SK-N-SH (cell line): ENCODE results near the gene KNCN. TPM values are rescaled to one million over a fixed set of nuclear protein-coding genes. Genes with fewer than 3 reads are reported as not detected.

Source experiments
- CTCF ChIA-PET: fragments of 300-600, 350-600 bp; formaldehyde crosslinking; extraction: SDS; loops from one replicate; lab custom pipeline; 2021; lab: Yijun Ruan, JAX
- POLR2A ChIA-PET: fragments of 350-600 bp; sonication (Branson Sonifier 250); formaldehyde crosslinking; extraction: SDS; loops from one replicate; lab custom pipeline; 2020; ENCODE audit warnings: antibody characterized with exemption, inconsistent platforms; lab: Yijun Ruan, JAX
- DNase-seq: peaks from one replicate; pipeline ENCODE4 v3.0.0; 2012
- H2AFZ ChIP-seq: fragments of 200-600 bp; sonication (generic); 2 replicates; pipeline ENCODE4 v1.8.1; 2016; ENCODE audit warnings: antibody characterized with exemption, mild to moderate bottlenecking, low read depth
- H3F3A ChIP-seq: fragments of 200-600 bp; sonication (generic); replicated peaks from 2 replicates; pipeline ENCODE3; 2016; ENCODE audit warnings: antibody characterized with exemption, mild to moderate bottlenecking; ENCODE audit not compliant: insufficient read depth
- H3K27ac ChIP-seq, 2 experiments: fragments of 200-500 bp in 1 of 2; fragments of 200-600 bp in 1 of 2; sonication (Bioruptor generic) in 1 of 2; sonication (generic), shearing (Covaris generic) in 1 of 2; 2 replicates each; pipeline versions ENCODE4 v1.5.1 to v1.6.1; 2014 to 2016; ENCODE audit warnings: low read depth in 2 of 2, inconsistent platforms in 1 of 2, low read length in 1 of 2, mild to moderate bottlenecking in 1 of 2, mixed read lengths in 1 of 2
- H3K27me3 ChIP-seq: fragments of 200-600 bp; sonication (generic), shearing (Covaris generic); 2 replicates; pipeline ENCODE4 v1.6.1; 2016; ENCODE audit warnings: mixed run types; ENCODE audit not compliant: insufficient read depth
- H3K36me3 ChIP-seq, 2 experiments: fragments of 200-500 bp in 1 of 2; fragments of 200-600 bp in 1 of 2; sonication (Bioruptor generic) in 1 of 2; sonication (generic) in 1 of 2; replicated peaks in 1 of 2; 2 replicates each; pipeline versions ENCODE3 to v1.5.1; 2014 to 2016; ENCODE audit warnings: low read length in 1 of 2, mild to moderate bottlenecking in 1 of 2; ENCODE audit not compliant: insufficient read depth in 2 of 2, control insufficient read depth in 1 of 2
- H3K4me1 ChIP-seq, 2 experiments: fragments of 200-500 bp in 1 of 2; fragments of 200-600 bp in 1 of 2; sonication (Bioruptor generic) in 1 of 2; sonication (generic), shearing (Covaris generic) in 1 of 2; 2 replicates each; pipeline versions ENCODE4 v1.5.1 to v1.6.1; 2014 to 2016; ENCODE audit warnings: low read depth in 1 of 2, low read length in 1 of 2, mixed run types in 1 of 2; ENCODE audit not compliant: insufficient read depth in 2 of 2, control insufficient read depth in 1 of 2
- H3K4me2 ChIP-seq: fragments of 200-600 bp; sonication (generic), shearing (Covaris generic); 2 replicates; pipeline ENCODE4 v1.6.1; 2017; ENCODE audit warnings: mixed run types
- H3K4me3 ChIP-seq, 2 experiments: fragments of 200-500 bp in 1 of 2; fragments of 200-600 bp in 1 of 2; sonication (Bioruptor generic) in 1 of 2; sonication (generic), shearing (Covaris generic) in 1 of 2; 2 replicates each; pipeline versions ENCODE4 v1.5.1 to v1.8.1; 2014 to 2016; ENCODE audit warnings: low read depth in 2 of 2, inconsistent platforms in 1 of 2, low read length in 1 of 2, mild to moderate bottlenecking in 1 of 2, mixed read lengths in 1 of 2, moderate library complexity in 1 of 2
- H3K79me2 ChIP-seq: fragments of 200-600 bp; sonication (generic); 2 replicates; pipeline ENCODE4 v1.8.1; 2017; ENCODE audit warnings: mild to moderate bottlenecking; ENCODE audit not compliant: insufficient read depth
- H3K9ac ChIP-seq: fragments of 200-600 bp; sonication (generic); 2 replicates; pipeline ENCODE4 v1.6.1; 2017; ENCODE audit warnings: mixed run types
- H3K9me2 ChIP-seq: fragments of 200-600 bp; sonication (generic); 2 replicates; pipeline ENCODE4 v1.6.1; 2017; ENCODE audit warnings: mixed run types
- H3K9me3 ChIP-seq: fragments of 200-600 bp; sonication (generic); 2 replicates; pipeline ENCODE4 v1.6.1; 2017; ENCODE audit warnings: mixed run types, mild to moderate bottlenecking, moderate library complexity
- H4K20me1 ChIP-seq: fragments of 200-600 bp; sonication (generic); 2 replicates; pipeline ENCODE4 v1.6.1; 2017; ENCODE audit warnings: mild to moderate bottlenecking, mixed run types; ENCODE audit not compliant: insufficient read depth
- FOXJ3 ChIP-seq: sonication (generic); formaldehyde crosslinking; IDR thresholded peaks from 2 replicates; pipeline ENCODE4 v1.5.1; 2020; ENCODE audit warnings: mild to moderate bottlenecking, missing genetic modification reagents
- GABPA ChIP-seq: IDR thresholded peaks from 2 replicates; pipeline ENCODE4 v1.4.0; 2012; ENCODE audit warnings: low read depth, mild to moderate bottlenecking
- NRF1 ChIP-seq: IDR thresholded peaks from 2 replicates; pipeline ENCODE4 v1.6.1; 2012; ENCODE audit warnings: low read depth, mild to moderate bottlenecking, low read length
- POLR2AphosphoS5 ChIP-seq: IDR thresholded peaks from 2 replicates; pipeline ENCODE4 v1.6.1; 2012; ENCODE audit warnings: low read depth, low read length
- RCOR1 ChIP-seq: fragments of 150-350 bp; IDR thresholded peaks from 2 replicates; pipeline ENCODE4 v1.6.1; 2017; ENCODE audit warnings: antibody characterized with exemption, low read length
- RFX5 ChIP-seq: IDR thresholded peaks from 2 replicates; pipeline ENCODE4 v1.6.1; 2012; ENCODE audit warnings: mild to moderate bottlenecking, improper control_type of control experiment, low read length
- RXRA ChIP-seq: IDR thresholded peaks from 2 replicates; pipeline ENCODE4 v1.4.0; 2012; ENCODE audit warnings: low read depth, mild to moderate bottlenecking, borderline replicate concordance
- SMC3 ChIP-seq: IDR thresholded peaks from 2 replicates; pipeline ENCODE4 v1.6.1; 2012; ENCODE audit warnings: low read depth, low read length, improper control_type of control experiment
- TAF1 ChIP-seq: IDR thresholded peaks from 2 replicates; pipeline ENCODE4 v1.6.1; 2012; ENCODE audit warnings: low read depth, mild to moderate bottlenecking, low read length, moderate library complexity, borderline replicate concordance
- YY1 ChIP-seq: IDR thresholded peaks from 2 replicates; pipeline ENCODE4 v1.4.0; 2012; ENCODE audit warnings: low read depth, mild to moderate bottlenecking
- WGBS: methylation state at CpG from one replicate; pipeline ENCODE4 v1.1.6; 2017; ENCODE audit warnings: low lambda C conversion rate; 5-methylcytosine and 5-hydroxymethylcytosine counted together
- polyA plus RNA-seq, 3 experiments: library from polyadenylated mRNA; depleted of rRNA; stranded (reverse); fragments of >200 nt; gene quantifications; 2 replicates each; pipeline ENCODE4 v1.2.3, GENCODE V29; 2012
- TF ChIP-seq, protein P1 (sequence below): IDR thresholded peaks from 2 replicates; pipeline ENCODE4 v1.4.0; 2012; ENCODE audit warnings: low read depth, borderline replicate concordance
- TF ChIP-seq, protein P2 (sequence below): IDR thresholded peaks from 2 replicates; pipeline ENCODE4 v1.4.0; 2012; ENCODE audit warnings: low read depth
- TF ChIP-seq, protein P3 (sequence below): IDR thresholded peaks from 2 replicates; pipeline ENCODE4 v1.4.0; 2012; ENCODE audit warnings: low read depth, borderline replicate concordance

KNCN gene
- polyA plus RNA-seq, 1 of the 3 experiments (the other 2 are of a cell fraction) = not detected

DNA sequence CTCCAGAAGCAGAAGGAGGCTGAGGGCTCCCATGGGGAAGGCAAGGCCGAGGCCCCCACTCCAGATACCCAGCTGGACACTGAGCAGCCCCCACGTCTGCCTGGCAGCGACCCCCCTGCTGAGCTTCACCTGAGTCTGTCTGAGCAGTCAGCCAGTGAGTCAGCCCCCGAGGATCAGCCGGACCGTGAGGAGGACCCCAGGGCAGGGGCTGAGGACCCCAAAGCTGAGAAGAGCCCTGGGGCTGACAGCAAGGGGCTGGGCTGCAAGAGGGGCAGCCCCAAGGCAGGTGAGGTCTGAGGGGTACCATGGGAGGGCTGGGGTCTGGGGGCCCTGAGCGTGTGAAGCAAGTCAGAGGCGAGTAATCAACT is 40.5 kb downstream of the KNCN start:
- H4K20me1 ChIP-seq = no peaks in the 10 kb centered on the region
- no peak for DNase-seq
- no peak overlapping the region for H3K27ac ChIP-seq
- ChIA-PET POLR2A (no interaction called here), CTCF (interaction anchor here (1.1 to 2.5 kb wide), 4 partner anchors 17 to 64 kb away, joined by 3 to 9 read pairs (median 6); no protein-coding TSS in a partner anchor)
- no peak overlapping the region for H3K4me2 ChIP-seq
- H3K79me2 ChIP-seq = no peaks in the 10 kb centered on the region
- H3K4me3 ChIP-seq = no peak overlapping the region
- H3F3A ChIP-seq = no peaks in the 10 kb centered on the region
- 74% methylated on average over 3 of the region's 8 CpGs for WGBS
- H3K9me2 ChIP-seq = no peaks in the 10 kb centered on the region
- TF ChIP-seq RXRA = no peak
- TF ChIP-seq YY1 = no peak
- no peak for TF ChIP-seq TAF1
- TF ChIP-seq POLR2AphosphoS5 = no peak
- no peak for TF ChIP-seq GABPA
- TF ChIP-seq FOXJ3 (CRISPR knock-in tag) = no peak
- TF ChIP-seq SMC3 = no peak
- TF ChIP-seq, protein P1, sequence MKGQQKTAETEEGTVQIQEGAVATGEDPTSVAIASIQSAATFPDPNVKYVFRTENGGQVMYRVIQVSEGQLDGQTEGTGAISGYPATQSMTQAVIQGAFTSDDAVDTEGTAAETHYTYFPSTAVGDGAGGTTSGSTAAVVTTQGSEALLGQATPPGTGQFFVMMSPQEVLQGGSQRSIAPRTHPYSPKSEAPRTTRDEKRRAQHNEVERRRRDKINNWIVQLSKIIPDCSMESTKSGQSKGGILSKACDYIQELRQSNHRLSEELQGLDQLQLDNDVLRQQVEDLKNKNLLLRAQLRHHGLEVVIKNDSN = no peak
- TF ChIP-seq NRF1 = no peak
- H3K4me1 ChIP-seq = peaks cover 0 to under 1% of the 10 kb centered on the region in 2 experiments; a peak in 1 of 4 replicates
- H3K9me3 ChIP-seq = no peaks in the 10 kb centered on the region
- H2AFZ ChIP-seq = no peak overlapping the region
- H3K9ac ChIP-seq = no peak overlapping the region
- H3K36me3 ChIP-seq = no peaks in the 10 kb centered on the region
- no peaks in the 10 kb centered on the region for H3K27me3 ChIP-seq

DNA sequence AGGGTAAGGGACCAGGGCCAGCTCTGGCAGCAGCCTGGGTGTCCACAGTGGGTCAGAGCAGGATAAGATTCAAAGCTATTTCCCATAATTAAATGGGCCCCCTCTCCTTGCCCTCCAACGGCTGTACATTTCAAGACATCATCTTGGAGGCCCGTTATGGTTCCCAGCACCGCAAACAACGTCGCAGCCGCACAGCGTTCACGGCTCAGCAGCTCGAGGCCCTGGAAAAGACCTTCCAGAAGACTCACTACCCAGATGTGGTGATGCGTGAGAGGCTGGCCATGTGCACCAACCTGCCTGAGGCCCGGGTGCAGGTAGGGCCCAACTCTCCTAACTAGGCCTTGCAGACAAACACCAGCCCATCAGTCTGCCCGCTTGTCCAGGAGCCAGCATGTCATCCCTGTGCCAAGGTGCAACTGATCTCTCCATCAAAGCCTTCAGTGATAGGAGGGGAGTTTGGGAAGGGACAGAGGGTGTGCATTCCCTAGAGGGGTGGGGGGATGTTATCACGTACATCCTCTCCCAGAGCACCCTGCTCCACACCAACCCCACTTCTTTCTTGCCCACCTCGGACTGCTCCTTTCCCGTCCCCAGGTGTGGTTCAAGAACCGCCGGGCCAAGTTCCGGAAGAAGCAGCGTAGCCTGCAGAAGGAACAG is 41.0 kb downstream of the KNCN start:
- no peak overlapping the region for H3K4me3 ChIP-seq
- ChIA-PET POLR2A (no interaction called here), CTCF (interaction anchor here (1.1 to 1.3 kb wide), 3 partner anchors 18 to 33 kb away, joined by 3 to 7 read pairs (median 5); no protein-coding TSS in a partner anchor)
- no peaks in the 10 kb centered on the region for H4K20me1 ChIP-seq
- H3K9me2 ChIP-seq = no peaks in the 10 kb centered on the region
- H2AFZ ChIP-seq = no peak overlapping the region
- H3F3A ChIP-seq = no peaks in the 10 kb centered on the region
- H3K4me1 ChIP-seq = no peaks in the 10 kb centered on the region
- no peaks in the 10 kb centered on the region for H3K79me2 ChIP-seq
- no peaks in the 10 kb centered on the region for H3K9me3 ChIP-seq
- no peak overlapping the region for H3K9ac ChIP-seq
- H3K27me3 ChIP-seq = no peaks in the 10 kb centered on the region
- H3K4me2 ChIP-seq = no peak overlapping the region
- WGBS = 86% methylated on average over 14 of the region's 19 CpGs
- H3K27ac ChIP-seq = no peak overlapping the region
- no peak for DNase-seq
- no peaks in the 10 kb centered on the region for H3K36me3 ChIP-seq
- TF ChIP-seq RCOR1 (no peak), RFX5 (no peak), YY1 (no peak)
- TF ChIP-seq, protein P2, sequence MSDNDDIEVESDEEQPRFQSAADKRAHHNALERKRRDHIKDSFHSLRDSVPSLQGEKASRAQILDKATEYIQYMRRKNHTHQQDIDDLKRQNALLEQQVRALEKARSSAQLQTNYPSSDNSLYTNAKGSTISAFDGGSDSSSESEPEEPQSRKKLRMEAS = no peak
- TF ChIP-seq, protein P3, sequence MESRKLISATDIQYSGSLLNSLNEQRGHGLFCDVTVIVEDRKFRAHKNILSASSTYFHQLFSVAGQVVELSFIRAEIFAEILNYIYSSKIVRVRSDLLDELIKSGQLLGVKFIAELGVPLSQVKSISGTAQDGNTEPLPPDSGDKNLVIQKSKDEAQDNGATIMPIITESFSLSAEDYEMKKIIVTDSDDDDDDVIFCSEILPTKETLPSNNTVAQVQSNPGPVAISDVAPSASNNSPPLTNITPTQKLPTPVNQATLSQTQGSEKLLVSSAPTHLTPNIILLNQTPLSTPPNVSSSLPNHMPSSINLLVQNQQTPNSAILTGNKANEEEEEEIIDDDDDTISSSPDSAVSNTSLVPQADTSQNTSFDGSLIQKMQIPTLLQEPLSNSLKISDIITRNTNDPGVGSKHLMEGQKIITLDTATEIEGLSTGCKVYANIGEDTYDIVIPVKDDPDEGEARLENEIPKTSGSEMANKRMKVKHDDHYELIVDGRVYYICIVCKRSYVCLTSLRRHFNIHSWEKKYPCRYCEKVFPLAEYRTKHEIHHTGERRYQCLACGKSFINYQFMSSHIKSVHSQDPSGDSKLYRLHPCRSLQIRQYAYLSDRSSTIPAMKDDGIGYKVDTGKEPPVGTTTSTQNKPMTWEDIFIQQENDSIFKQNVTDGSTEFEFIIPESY = no peak
- TF ChIP-seq, protein P1 = no peak
